Activated CD4-positive, alpha-beta T cell treated with anti-CD3 and anti-CD28 coated beads, Interleukin-2, amount 50 U/mL, for 24 hours (primary cell): Measurements from ENCODE around the gene CHD6.

Experiments used
- DNase-seq, 2 donors: peaks; one replicate each; pipeline ENCODE4 v3.0.0-alpha.2; 2020; ENCODE audit warnings: low read depth in 1 of 2, low spot score in 1 of 2

The CHD6 gene

GRCh38 chr20:41371371-41371770 is 246.8 kb downstream of the CHD6 start:
- no peak for DNase-seq

- no peak for DNase-seq
Observed at GRCh38 chr20:41370176-41370575, 248.0 kb downstream of the CHD6 start.

- no peak for DNase-seq
Observed at GRCh38 chr20:41369673-41370072, 248.5 kb downstream of the CHD6 start.

GRCh38 chr20:41367956-41368355 is 250.2 kb downstream of the CHD6 start:
- DNase-seq = no peak

- DNase-seq = no peak
Observed at GRCh38 chr20:41367393-41367695, 250.8 kb downstream of the CHD6 start.

GRCh38 chr20:41366546-41367392 is 251.4 kb downstream of the CHD6 start, which contains the start of gene EMILIN3:
EMILIN3 (minus strand) TSS chr20:41366818; CDS start chr20:41366634, 184 bp downstream.
- DNase-seq = no peak

GRCh38 chr20:41365777-41366545 is 252.2 kb downstream of the CHD6 start:
- DNase-seq = no peak

- DNase-seq = no peak
Observed at GRCh38 chr20:41364967-41365765, 253.0 kb downstream of the CHD6 start.

GRCh38 chr20:41364236-41364855 is 253.8 kb downstream of the CHD6 start:
- DNase-seq = no peak

- DNase-seq = no peak
Observed at GRCh38 chr20:41363601-41364000, 254.6 kb downstream of the CHD6 start.

- no peak for DNase-seq
Observed at GRCh38 chr20:41362748-41363140, 255.4 kb downstream of the CHD6 start.

- DNase-seq = no peak
Observed at GRCh38 chr20:41361757-41362747, 256.1 kb downstream of the CHD6 start.

- DNase-seq = no peak
Observed at GRCh38 chr20:41360831-41361756, 257.1 kb downstream of the CHD6 start.

GRCh38 chr20:41359541-41360011 is 258.6 kb downstream of the CHD6 start:
- DNase-seq = no peak

GRCh38 chr20:41358717-41359116 is 259.5 kb downstream of the CHD6 start:
- DNase-seq = no peak

- no peak for DNase-seq
Observed at GRCh38 chr20:41358230-41358629, 259.9 kb downstream of the CHD6 start.

- DNase-seq = no peak
Observed at GRCh38 chr20:41357424-41358163, 260.6 kb downstream of the CHD6 start.

GRCh38 chr20:41356951-41357350 is 261.2 kb downstream of the CHD6 start:
- DNase-seq = no peak
